Duodenal mucosa (tissue), 2 donors: ENCODE measurements around the gene ZMYM1.
"Not testable (repeated sequence)": the region's sequence is repeated elsewhere in the genome, so short reads cannot be mapped to it uniquely, and the experiment has no call there.

Experiments
- H3K27ac ChIP-seq: one replicate; pipeline ENCODE4 v1.7.0; 2013; ENCODE audit warnings: low read depth, low read length
- H3K27me3 ChIP-seq, 2 donors: one replicate each; pipeline ENCODE4 v1.7.0; 2013; ENCODE audit warnings: low read length in 2 of 2, control low read depth in 1 of 2; ENCODE audit not compliant: insufficient read depth in 2 of 2, control insufficient read depth in 1 of 2
- H3K36me3 ChIP-seq, 2 donors: one replicate each; pipeline ENCODE4 v1.7.0; 2013; ENCODE audit warnings: low read length in 2 of 2, control low read depth in 1 of 2; ENCODE audit not compliant: insufficient read depth in 2 of 2, control insufficient read depth in 1 of 2
- H3K4me1 ChIP-seq, 2 donors: one replicate each; pipeline ENCODE4 v1.7.0; 2013; ENCODE audit warnings: low read length in 2 of 2, control low read depth in 1 of 2; ENCODE audit not compliant: insufficient read depth in 2 of 2, control insufficient read depth in 1 of 2
- H3K4me3 ChIP-seq, 2 donors: one replicate each; pipeline ENCODE4 v1.7.0; 2013; ENCODE audit warnings: low read length in 2 of 2, low read depth in 1 of 2
- H3K9ac ChIP-seq, 2 donors: one replicate each; pipeline ENCODE4 v1.7.0; 2013; ENCODE audit warnings: low read length in 2 of 2, low read depth in 1 of 2
- H3K9me3 ChIP-seq, 2 donors: one replicate each; pipeline ENCODE4 v1.7.0; 2013; ENCODE audit warnings: low read length in 2 of 2, control low read depth in 1 of 2; ENCODE audit not compliant: control insufficient read depth in 1 of 2

Gene ZMYM1

GRCh38 chr1:35069746-35070145 is 9.4 kb upstream of the ZMYM1 start:
- H3K9me3 ChIP-seq: no peaks in the 10 kb centered on the region
- no peaks in the 10 kb centered on the region for H3K27me3 ChIP-seq
- no peak overlapping the region for H3K27ac ChIP-seq
- no peaks in the 10 kb centered on the region for H3K4me1 ChIP-seq
- no peak overlapping the region for H3K9ac ChIP-seq
- no peak overlapping the region for H3K4me3 ChIP-seq
- no peaks in the 10 kb centered on the region for H3K36me3 ChIP-seq

DNA sequence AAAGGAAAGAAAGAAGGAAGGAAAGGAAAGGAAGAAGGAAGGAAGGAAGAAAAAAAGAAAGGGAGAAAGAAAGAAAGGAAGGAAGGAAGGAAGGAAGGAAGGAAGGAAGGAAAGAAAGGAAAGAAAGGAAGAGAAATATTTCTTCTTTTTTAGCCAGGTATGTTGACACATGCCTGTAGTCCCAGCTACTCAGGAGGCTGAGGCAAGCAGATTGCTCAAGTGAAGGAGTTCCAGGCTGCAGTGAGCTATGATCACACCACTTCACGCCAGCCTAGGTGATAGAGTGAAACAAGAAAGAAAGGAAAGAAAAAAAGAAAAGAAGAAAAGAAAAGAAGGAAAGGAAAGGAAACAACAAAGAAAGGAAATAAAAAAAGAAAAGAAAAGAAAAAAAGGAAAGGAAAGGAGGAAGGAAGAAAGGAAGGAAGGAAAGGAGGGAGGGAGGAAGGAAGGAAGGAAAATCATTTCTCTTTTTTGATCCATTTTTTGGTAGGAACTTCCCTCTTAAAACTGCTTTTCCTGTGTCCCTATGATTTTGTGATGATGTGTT is 5.8 kb upstream of the ZMYM1 start:
- no peaks in the 10 kb centered on the region for H3K9me3 ChIP-seq
- H3K4me3 ChIP-seq: no peak overlapping the region
- no peak overlapping the region for H3K9ac ChIP-seq
- H3K27me3 ChIP-seq: no peaks in the 10 kb centered on the region
- no peaks in the 10 kb centered on the region for H3K4me1 ChIP-seq
- H3K27ac ChIP-seq: no peak overlapping the region
- no peaks in the 10 kb centered on the region for H3K36me3 ChIP-seq

DNA sequence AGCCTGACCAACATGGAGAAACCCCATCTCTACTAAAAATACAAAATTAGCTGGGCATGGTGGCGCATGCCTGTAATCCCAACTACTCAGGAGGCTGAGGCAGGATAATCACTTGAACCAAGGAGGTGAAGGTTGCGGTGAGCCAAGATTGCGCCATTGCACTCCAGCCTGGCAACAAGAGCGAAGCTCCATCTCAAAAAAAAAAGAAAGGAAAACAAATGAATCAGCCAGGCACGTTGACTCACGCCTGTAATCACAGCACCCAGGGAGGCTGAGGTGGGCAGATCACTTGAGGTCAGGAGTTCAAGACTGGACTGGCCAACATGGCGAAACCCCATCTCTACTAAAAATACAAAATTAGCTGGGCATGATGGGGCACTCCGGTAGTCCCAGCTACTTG is 2.8 kb upstream of the ZMYM1 start:
- H3K27ac ChIP-seq, H3K9ac ChIP-seq, H3K36me3 ChIP-seq, H3K4me3 ChIP-seq, H3K9me3 ChIP-seq, H3K4me1 ChIP-seq, H3K27me3 ChIP-seq: not testable (repeated sequence)

DNA sequence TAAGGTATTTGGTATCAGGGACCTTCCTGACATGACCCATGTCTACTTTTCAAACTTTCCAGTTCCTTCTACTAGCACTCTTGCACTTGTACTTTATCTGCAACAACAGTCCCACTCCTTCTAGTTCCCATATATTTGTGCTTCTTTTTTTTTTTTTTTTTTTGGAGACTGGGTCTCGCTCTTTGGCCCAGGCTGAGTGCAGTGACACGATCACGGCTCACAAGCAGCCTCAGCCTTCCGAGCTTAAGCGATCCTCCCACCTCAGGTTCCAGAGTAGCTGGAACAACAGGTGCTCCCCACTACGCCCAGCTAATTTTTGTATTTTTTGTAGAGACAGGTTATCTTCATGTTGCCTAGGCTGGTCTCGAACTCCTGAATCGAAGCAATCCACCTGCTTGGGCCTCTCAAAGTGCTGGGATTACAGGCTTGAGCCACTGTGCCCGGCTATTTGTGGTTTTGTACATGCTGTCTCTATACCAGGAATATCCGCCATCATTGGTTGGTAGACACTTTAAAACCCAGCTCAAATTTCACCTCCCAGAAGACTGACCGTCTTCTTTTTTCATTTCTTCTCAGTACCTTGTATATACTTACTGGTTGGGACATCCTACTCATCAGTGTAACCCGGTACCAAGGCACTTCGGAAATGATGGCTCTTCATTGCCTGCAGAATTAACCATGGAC is 1.1 kb downstream of the ZMYM1 start:
- Histone ChIP-seq H3K36me3 (no peaks in the 10 kb centered on the region), H3K27me3 (no peaks in the 10 kb centered on the region), H3K4me1 (peaks cover 0 to 5% of the 10 kb centered on the region in 2 donors), H3K9me3 (no peaks in the 10 kb centered on the region), H3K27ac (no peak overlapping the region), H3K4me3 (peak overlapping the region; percentile 79 to 84), H3K9ac (peak overlapping the region in 1 of 2 donors; percentile 77)

- H3K27me3 ChIP-seq: no peaks in the 10 kb centered on the region
- H3K4me1 ChIP-seq: no peaks in the 10 kb centered on the region
- no peak overlapping the region for H3K4me3 ChIP-seq
- H3K27ac ChIP-seq: no peak overlapping the region
- H3K36me3 ChIP-seq: no peaks in the 10 kb centered on the region
- H3K9ac ChIP-seq: no peak overlapping the region
- H3K9me3 ChIP-seq: no peaks in the 10 kb centered on the region
Observed at GRCh38 chr1:35085421-35085820, 6.2 kb downstream of the ZMYM1 start.

DNA sequence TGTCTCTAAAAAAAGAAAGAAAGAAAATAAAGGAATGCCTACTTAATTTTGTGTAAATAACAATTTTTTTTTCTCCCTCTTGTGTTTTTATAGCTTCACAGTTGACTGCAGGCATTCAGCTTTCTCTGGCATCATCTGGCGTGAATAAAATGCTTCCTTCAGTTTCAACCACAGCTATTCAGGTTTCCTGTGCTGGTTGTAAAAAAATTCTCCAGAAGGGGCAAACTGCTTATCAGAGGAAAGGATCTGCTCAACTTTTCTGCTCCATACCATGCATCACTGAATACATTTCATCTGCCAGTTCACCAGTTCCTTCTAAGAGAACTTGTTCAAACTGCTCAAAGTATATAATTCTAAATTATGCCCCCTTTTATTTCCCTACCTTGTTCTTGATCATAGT is 18.0 kb downstream of the ZMYM1 start:
- H3K9me3 ChIP-seq: no peaks in the 10 kb centered on the region
- peaks cover 12 to 51% of the 10 kb centered on the region in 2 donors for H3K36me3 ChIP-seq
- no peaks in the 10 kb centered on the region for H3K4me1 ChIP-seq
- no peak overlapping the region for H3K9ac ChIP-seq
- no peak overlapping the region for H3K27ac ChIP-seq
- no peaks in the 10 kb centered on the region for H3K27me3 ChIP-seq
- H3K4me3 ChIP-seq: no peak overlapping the region

- H3K4me1 ChIP-seq: no peaks in the 10 kb centered on the region
- H3K27me3 ChIP-seq: no peaks in the 10 kb centered on the region
- H3K4me3 ChIP-seq: no peak overlapping the region
- no peak overlapping the region for H3K9ac ChIP-seq
- no peak overlapping the region for H3K27ac ChIP-seq
- no peaks in the 10 kb centered on the region for H3K9me3 ChIP-seq
- peaks cover 0 to 16% of the 10 kb centered on the region in 2 donors for H3K36me3 ChIP-seq
Observed at GRCh38 chr1:35111106-35111505, 31.9 kb downstream of the ZMYM1 start.

DNA sequence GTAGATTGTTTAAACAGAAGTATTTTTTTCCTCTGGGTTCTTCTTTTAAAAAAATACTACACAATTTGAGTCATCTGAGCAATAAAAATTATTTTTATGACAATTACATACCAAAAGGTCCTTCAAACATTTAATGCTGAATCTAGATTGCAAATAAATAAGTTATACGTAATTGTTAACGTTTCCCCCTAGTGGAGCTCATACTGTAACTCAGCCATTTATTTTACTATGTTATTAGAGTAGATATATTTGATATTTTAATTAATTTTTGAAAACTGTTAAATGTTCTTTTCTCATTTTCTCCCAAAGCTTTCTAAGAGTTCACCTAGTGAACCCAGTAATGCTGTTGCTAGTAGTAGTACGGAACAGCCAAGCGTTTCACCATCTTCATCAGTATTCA is 33.5 kb downstream of the ZMYM1 start:
- no peak overlapping the region for H3K4me3 ChIP-seq
- peaks cover 0 to 16% of the 10 kb centered on the region in 2 donors for H3K36me3 ChIP-seq
- H3K4me1 ChIP-seq: no peaks in the 10 kb centered on the region
- H3K9me3 ChIP-seq: no peaks in the 10 kb centered on the region
- H3K27me3 ChIP-seq: no peaks in the 10 kb centered on the region
- no peak overlapping the region for H3K9ac ChIP-seq
- H3K27ac ChIP-seq: no peak overlapping the region

DNA sequence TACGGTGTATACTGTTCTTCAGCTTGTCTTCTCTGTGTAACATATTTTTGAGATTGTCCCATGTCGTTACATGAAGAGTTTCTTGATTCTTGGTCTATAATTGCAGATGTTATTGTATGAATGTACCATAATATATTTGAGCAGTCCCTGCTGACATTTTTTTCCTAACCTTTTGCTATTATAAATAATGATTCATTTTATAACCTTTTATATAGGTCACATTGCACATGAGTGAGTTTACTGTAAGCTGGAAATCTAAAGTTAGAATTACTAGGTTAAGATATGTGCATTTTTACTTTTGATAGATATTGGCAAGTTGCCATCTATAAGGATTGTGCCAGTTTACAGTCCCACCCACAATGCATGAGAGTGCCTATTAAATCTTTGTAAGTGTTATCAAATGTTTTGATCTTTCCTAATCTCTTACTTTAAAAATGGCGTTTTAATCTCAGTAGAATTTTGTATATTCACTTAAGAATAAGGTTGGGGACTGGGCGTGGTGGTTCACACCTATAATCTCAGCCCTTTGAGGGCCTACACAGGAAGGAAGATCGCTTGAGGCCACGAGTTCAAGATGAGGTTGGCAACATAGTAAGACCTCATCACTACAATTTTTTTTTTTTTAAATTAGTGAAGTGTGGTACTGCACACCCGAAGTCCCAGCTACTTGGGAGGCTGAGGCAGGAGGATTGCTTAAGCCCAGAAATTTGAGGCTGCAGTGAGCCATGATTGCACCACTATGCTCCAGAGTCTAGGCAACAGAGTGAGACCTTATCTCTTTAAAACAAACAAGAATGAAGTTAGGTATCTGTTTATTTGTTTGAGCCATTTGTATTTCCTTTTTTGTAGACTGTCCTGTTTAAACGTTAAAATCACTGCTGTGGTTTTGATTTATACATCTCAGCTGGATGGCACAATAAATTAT is 36.5 kb downstream of the ZMYM1 start:
- Histone ChIP-seq H3K4me3 (no peak overlapping the region), H3K9me3 (no peaks in the 10 kb centered on the region), H3K27me3 (no peaks in the 10 kb centered on the region), H3K36me3 (peaks cover 0 to 16% of the 10 kb centered on the region in 2 donors), H3K9ac (no peak overlapping the region), H3K27ac (no peak overlapping the region), H3K4me1 (no peaks in the 10 kb centered on the region)

DNA sequence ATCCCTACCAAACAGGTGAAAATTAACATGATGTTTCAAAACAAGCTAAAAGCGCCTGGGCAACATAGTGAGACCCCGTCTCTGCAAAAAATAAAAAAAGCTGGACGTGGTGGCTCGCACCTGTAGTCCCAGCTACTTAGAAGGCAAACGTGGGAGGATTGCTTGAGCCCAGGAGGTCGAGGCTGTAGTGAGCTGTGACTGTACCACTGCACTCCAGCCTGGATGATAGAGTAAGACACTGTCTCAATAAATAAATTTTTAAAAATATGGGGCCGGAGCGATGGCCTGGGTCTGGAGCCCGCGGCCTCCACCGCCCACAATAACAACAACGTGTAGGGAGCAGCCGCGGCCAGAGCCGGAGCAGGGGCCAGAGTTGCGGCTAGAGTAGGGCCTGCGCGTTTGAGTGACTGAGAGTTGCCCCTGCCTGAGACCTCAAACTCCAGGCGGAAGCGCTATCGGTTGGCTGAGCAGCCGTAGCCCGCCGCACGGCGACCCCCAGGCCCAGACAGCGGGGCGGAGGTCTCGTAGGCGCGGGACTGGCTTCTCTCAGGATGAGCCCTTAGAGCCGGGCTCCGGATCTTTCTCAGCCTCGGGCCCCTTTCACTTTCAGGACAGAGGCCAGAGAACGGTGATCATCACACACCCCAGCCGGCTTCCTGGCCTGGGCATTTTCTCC is 41.4 kb downstream of the ZMYM1 start:
- Histone ChIP-seq H3K27ac (no peak overlapping the region), H3K4me3 (peak overlapping the region; percentile 63 to 66), H3K9ac (no peak overlapping the region), H3K9me3 (no peaks in the 10 kb centered on the region), H3K27me3 (no peaks in the 10 kb centered on the region), H3K36me3 (no peaks in the 10 kb centered on the region), H3K4me1 (no peaks in the 10 kb centered on the region)
